ENCODE data around the gene ZNF575.

DNA sequence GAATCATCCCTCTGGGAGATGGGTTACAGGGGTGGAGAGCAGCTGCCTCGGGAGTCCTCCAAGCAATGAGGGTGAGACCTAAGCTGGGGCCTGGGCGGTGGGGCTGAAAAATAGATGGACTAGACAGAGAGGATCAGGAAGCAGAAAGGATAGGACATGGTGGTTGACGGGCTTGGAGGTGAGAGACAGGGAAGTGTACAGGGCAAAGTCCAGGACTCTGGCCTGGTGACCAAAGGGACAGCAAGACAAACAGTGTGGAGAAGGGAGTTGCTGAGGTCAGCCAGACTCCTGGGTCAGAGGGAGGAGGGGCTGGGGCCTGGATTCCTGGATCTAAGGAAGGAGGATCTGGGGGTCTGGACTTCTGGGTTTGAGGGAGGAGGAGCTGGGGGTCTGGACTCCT lies 33.9 kb upstream of the ZNF575 start:
- TF ChIP-seq, protein P1, sequence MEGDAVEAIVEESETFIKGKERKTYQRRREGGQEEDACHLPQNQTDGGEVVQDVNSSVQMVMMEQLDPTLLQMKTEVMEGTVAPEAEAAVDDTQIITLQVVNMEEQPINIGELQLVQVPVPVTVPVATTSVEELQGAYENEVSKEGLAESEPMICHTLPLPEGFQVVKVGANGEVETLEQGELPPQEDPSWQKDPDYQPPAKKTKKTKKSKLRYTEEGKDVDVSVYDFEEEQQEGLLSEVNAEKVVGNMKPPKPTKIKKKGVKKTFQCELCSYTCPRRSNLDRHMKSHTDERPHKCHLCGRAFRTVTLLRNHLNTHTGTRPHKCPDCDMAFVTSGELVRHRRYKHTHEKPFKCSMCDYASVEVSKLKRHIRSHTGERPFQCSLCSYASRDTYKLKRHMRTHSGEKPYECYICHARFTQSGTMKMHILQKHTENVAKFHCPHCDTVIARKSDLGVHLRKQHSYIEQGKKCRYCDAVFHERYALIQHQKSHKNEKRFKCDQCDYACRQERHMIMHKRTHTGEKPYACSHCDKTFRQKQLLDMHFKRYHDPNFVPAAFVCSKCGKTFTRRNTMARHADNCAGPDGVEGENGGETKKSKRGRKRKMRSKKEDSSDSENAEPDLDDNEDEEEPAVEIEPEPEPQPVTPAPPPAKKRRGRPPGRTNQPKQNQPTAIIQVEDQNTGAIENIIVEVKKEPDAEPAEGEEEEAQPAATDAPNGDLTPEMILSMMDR (IDR thresholded peaks at IDR 0.05): no peak
- TF ChIP-seq EP300 (IDR thresholded peaks at IDR 0.05): no peak
